ENCODE data around the gene PSME3IP1. TPM values are rescaled to one million over a fixed set of nuclear protein-coding genes. Genes with fewer than 3 reads are reported as not detected.
A peak's percentile ranks its signal among the peaks of the same experiment; 100 is the strongest.

Gene PSME3IP1
- total and polyA plus RNA-seq, 3 donors from 2014 or later, result 96.4 to 224 (median 122) TPM

DNA sequence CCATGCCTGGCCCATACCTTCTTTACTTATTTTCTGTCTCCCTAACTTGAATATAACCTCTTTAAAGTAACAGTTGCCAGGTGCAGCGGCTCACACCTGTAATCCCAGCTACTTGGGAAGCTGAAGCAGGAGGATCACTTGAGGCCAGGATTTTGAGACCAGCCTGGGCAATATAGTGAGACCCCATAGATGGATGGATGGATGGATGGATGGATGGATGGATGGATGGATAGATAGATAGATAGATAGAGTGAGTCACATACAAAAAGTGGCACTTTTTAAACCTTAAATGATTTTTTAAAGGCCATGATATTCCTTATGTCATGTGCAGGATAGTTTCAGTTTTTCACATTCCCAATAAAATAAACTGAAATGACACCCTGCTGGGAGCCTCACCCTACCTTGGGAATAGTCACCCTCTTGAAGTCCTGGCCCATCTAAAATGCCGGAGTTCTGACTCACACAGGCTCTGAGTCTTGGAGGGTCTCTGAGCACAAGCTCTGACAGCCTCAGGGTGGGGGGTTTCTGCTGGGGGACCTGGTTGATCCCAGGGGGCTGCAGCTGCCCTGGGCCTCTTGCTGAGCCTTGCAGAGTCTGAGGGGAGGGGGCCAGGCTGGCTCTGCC, 67.3 kb downstream of the PSME3IP1 start:
- H3K27me3 ChIP-seq, result no peaks in the 10 kb centered on the region
- no peaks in the 10 kb centered on the region for H3K9me3 ChIP-seq
- WGBS, 2 donors, result 94 to 96% methylated on average over 1 to 2 of the region's 2 CpGs
- no peak for DNase-seq
- intact Hi-C loops (cut with DNase I; ENCODE audit: low total_unique reads), result no loop called here
- no peak for TF ChIP-seq POLR2A (IDR thresholded peaks at IDR 0.05)
- TF ChIP-seq, protein P1, sequence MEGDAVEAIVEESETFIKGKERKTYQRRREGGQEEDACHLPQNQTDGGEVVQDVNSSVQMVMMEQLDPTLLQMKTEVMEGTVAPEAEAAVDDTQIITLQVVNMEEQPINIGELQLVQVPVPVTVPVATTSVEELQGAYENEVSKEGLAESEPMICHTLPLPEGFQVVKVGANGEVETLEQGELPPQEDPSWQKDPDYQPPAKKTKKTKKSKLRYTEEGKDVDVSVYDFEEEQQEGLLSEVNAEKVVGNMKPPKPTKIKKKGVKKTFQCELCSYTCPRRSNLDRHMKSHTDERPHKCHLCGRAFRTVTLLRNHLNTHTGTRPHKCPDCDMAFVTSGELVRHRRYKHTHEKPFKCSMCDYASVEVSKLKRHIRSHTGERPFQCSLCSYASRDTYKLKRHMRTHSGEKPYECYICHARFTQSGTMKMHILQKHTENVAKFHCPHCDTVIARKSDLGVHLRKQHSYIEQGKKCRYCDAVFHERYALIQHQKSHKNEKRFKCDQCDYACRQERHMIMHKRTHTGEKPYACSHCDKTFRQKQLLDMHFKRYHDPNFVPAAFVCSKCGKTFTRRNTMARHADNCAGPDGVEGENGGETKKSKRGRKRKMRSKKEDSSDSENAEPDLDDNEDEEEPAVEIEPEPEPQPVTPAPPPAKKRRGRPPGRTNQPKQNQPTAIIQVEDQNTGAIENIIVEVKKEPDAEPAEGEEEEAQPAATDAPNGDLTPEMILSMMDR (IDR thresholded peaks at IDR 0.05), result no peak
- no peak overlapping the region for H3K27ac ChIP-seq
- no peak overlapping the region for H3K4me3 ChIP-seq
- peaks cover 9% of the 10 kb centered on the region for H3K4me1 ChIP-seq
- no peaks in the 10 kb centered on the region for H3K36me3 ChIP-seq (ENCODE audit: low read depth, missing control alignments)

DNA sequence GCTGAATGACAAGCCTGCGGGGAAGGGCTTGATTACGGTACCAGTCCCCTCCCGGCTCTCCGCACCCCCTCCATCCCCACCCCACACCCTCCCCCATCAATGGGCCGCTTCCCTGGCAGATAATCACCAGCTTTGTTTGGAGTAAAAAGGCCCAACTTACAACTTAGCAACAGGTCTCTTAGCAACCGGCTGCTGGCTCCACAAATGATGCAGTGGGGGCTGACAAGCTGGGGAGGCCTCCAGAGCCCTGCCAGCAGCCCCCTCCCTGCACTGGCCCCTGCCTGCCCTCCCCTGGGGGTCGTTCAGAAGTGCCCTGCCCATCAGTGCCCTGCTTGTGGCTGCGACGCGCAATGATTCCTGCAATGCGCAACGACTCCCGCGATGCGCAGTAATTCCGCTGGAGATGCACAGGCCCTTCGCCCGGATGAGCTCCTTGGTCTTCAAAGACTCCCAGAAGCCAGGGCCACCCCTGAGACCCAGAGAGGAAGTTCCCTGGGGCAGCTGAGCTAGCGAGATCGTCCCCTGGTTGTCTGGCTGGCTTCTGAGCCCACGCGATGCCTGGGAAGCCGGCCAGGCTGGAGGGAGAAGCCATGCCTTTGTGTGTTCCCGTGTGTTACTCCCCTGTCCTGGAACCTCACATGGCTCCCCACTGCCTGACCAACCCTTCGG, 70.2 kb downstream of the PSME3IP1 start:
- no peaks in the 10 kb centered on the region for H3K36me3 ChIP-seq (ENCODE audit: low read depth, missing control alignments)
- H3K4me1 ChIP-seq, result peaks cover 18% of the 10 kb centered on the region
- intact Hi-C loops (cut with DNase I; ENCODE audit: low total_unique reads), result no loop called here

DNA sequence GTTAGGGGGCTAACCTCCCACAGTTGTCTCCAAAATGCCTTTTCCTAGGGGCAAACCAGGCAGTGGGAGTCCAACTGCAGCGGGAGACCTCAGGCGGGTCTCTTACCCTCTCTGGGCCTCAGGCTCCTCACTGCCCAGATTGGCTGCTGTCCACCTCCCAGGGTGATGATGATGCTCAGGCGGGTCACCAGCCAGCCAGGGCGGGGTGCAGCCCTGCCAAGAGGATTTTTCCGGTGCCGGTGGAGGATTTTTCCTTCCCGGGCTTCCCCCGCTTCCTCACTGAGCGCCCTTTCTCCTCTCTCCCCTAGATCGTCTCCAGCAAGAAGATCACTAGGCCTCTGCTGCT, 70.7 kb downstream of the PSME3IP1 start:
- Histone ChIP-seq H3K27ac (no peak overlapping the region), H3K4me3 (no peak overlapping the region), H3K9me3 (no peaks in the 10 kb centered on the region), H3K36me3 (ENCODE audit: low read depth, missing control alignments) (no peaks in the 10 kb centered on the region), H3K27me3 (no peaks in the 10 kb centered on the region), H3K4me1 (peaks cover 18% of the 10 kb centered on the region)
- TF ChIP-seq, protein P1 (IDR thresholded peaks at IDR 0.05), result no peak
- TF ChIP-seq POLR2A (IDR thresholded peaks at IDR 0.05), result no peak
- intact Hi-C loops (cut with DNase I; ENCODE audit: low total_unique reads), result no loop called here
- 46 to 57% methylated on average over 10 of the region's 10 CpGs for WGBS, 2 donors
- no peak for DNase-seq

More for the DNA sequence above, 70.2 kb downstream of the PSME3IP1 start:
- 13 to 38% methylated on average over 11 to 25 of the region's 25 CpGs for WGBS, 2 donors
- H3K27ac ChIP-seq, result no peak overlapping the region
- TF ChIP-seq, protein P1 (IDR thresholded peaks at IDR 0.05), result no peak
- TF ChIP-seq POLR2A (IDR thresholded peaks at IDR 0.05), result no peak
- DNase-seq, result peak; percentile 81
- H3K9me3 ChIP-seq, result no peaks in the 10 kb centered on the region
- H3K27me3 ChIP-seq, result no peaks in the 10 kb centered on the region
- no peak overlapping the region for H3K4me3 ChIP-seq

DNA sequence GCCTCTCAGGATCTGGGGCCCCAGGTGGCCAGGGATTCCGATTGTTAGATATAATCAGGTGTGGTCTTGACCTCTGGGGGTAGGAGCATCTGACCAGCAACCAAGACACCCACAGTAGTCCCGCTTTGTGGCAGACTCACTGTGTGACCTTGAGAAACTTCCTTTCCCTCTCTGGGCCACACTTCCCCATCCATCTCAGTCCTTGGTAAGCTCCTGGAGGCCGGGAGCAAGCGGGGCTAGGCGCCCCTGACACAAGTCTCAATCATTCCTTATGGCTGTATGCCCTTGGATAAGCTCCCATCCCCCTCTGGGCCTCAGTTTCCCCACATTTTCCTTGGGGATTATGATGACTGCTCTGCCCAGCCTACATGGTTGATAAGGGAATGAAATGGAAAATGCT, 72.2 kb downstream of the PSME3IP1 start:
- intact Hi-C loops (cut with DNase I; ENCODE audit: low total_unique reads), result no loop called here
- Histone ChIP-seq H3K27ac (no peak overlapping the region), H3K27me3 (no peaks in the 10 kb centered on the region), H3K9me3 (no peaks in the 10 kb centered on the region), H3K4me1 (peaks cover 18% of the 10 kb centered on the region), H3K36me3 (ENCODE audit: low read depth, missing control alignments) (no peaks in the 10 kb centered on the region), H3K4me3 (no peak overlapping the region)
- WGBS, 2 donors, result 81 to 89% methylated on average over 4 to 5 of the region's 5 CpGs
- no peak for TF ChIP-seq POLR2A (IDR thresholded peaks at IDR 0.05)
- TF ChIP-seq, protein P1 (IDR thresholded peaks at IDR 0.05), result no peak
- no peak for DNase-seq

DNA sequence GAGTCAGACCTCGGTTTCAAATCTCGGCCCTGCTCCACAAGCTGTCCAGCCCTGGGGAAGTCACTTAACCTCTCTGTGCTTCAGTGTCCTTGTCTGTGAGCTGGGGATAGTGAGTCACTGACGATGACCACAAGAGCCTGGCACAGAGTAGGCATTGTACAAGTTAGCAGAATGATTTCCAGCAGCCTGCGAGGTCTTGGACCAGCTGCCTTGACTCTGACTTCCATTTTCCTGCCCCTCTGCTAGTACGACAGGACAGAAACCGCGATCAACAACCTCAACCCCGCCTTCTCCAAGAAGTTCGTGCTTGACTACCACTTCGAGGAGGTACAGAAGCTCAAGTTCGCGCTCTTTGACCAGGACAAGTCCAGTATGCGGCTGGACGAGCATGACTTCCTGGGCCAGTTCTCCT, 72.8 kb downstream of the PSME3IP1 start:
- no peak for DNase-seq
- Histone ChIP-seq H3K4me1 (peaks cover 18% of the 10 kb centered on the region), H3K36me3 (ENCODE audit: low read depth, missing control alignments) (no peaks in the 10 kb centered on the region), H3K27ac (no peak overlapping the region), H3K9me3 (no peaks in the 10 kb centered on the region), H3K27me3 (no peaks in the 10 kb centered on the region), H3K4me3 (no peak overlapping the region)
- TF ChIP-seq POLR2A (IDR thresholded peaks at IDR 0.05), result no peak
- TF ChIP-seq, protein P1 (IDR thresholded peaks at IDR 0.05), result no peak
- WGBS, 2 donors, result 83 to 84% methylated on average over 14 of the region's 14 CpGs
- intact Hi-C loops (cut with DNase I; ENCODE audit: low total_unique reads), result no loop called here
